Activated T-cell treated with anti-CD3 and anti-CD28 coated beads, Interleukin-2, amount 50 U/mL, for 72 hours (primary cell): Measurements from ENCODE around the gene RGS16. TPM values are rescaled to one million over a fixed set of nuclear protein-coding genes. Genes with fewer than 3 reads are reported as not detected.
"Not testable (repeated sequence)": the region's sequence is repeated elsewhere in the genome, so short reads cannot be mapped to it uniquely, and the experiment has no call there.

Source experiments
- ATAC-seq, 2 donors: fragments of 150-1000 bp; cut with Tn5 transposase; replicated peaks in 1 of 2; 2 replicates each; pipeline ENCODE4 v1.10.0; 2021; ENCODE audit warnings: moderate library complexity in 2 of 2, mild to moderate bottlenecking in 1 of 2
- DNase-seq, 2 donors: peaks; one replicate each; pipeline ENCODE4 v3.0.0; 2021 to 2022; ENCODE audit warnings: mixed read lengths in 1 of 2
- H3K27ac Mint-ChIP-seq: one replicate; pipeline ENCODE4 v1.8.0; 2022; ENCODE audit warnings: mild to moderate bottlenecking, moderate library complexity, mixed read lengths
- H3K27me3 Mint-ChIP-seq: one replicate; pipeline ENCODE4 v1.8.0; 2022; ENCODE audit warnings: low read depth, mixed read lengths
- H3K36me3 Mint-ChIP-seq, 2 donors: one replicate each; pipeline ENCODE4 v1.8.0; 2022; ENCODE audit warnings: mixed read lengths in 2 of 2, mild to moderate bottlenecking in 1 of 2; ENCODE audit not compliant: insufficient read depth in 2 of 2
- H3K4me1 Mint-ChIP-seq: one replicate; pipeline ENCODE4 v1.8.0; 2022; ENCODE audit warnings: low read depth, mixed read lengths
- H3K4me3 Mint-ChIP-seq, 2 donors: one replicate each; pipeline ENCODE4 v1.8.0; 2022; ENCODE audit warnings: mild to moderate bottlenecking in 2 of 2, mixed read lengths in 2 of 2, moderate library complexity in 2 of 2
- H3K9me3 Mint-ChIP-seq, 2 donors: one replicate each; pipeline ENCODE4 v1.8.0; 2022; ENCODE audit warnings: mixed read lengths in 2 of 2
- total RNA-seq, 2 donors: library from RNA; stranded (reverse); gene quantifications; one replicate each; pipeline ENCODE4 v1.2.3, GENCODE V29; 2022

Gene RGS16
- total RNA-seq, 2 donors from 2014 or later, result 73.3 to 79.4 TPM

- DNase-seq, result no peak
- H3K27me3 Mint-ChIP-seq, result peaks cover 45% of the 10 kb centered on the region
Observed at GRCh38 chr1:182635871-182636270, 31.7 kb upstream of the RGS16 start.

DNA sequence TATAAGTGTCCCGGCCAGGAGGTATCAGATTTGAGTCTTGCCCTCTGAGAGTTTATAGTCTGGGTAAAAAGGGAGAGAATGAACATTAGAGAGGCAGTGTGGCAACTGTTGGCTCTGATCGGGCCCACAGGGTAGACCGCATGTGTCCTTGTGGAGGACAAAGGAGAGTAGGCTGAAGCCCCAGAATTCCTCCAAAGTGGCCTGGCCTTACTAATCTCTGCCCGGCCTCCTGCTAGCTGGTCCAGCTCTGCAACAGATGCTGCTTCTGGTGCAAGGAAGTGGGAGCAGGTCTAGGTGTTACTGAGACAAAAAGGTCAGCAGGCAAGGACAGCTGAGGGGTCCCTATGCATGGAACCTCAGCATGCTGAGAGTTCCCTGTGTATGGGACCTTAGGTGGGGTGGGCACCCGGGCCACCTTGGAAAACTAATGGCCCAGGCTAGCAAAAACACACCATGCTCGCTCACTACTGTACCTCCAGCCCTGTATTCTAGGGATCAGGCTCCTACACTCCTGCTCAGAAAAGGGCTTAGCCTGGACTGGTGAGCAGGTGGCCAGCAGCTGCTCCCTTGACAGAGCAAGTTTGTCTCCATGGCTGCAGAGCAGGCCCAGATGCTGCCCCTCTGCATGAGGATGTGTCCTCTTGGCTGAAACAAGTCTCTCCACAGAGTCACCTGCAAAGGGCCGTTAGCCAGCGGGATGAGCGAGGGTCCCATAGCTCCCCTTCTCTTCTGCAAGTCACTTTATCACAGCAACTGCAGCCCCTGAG, 30.3 kb upstream of the RGS16 start:
- H3K4me1 Mint-ChIP-seq, result peaks cover 32% of the 10 kb centered on the region
- ATAC-seq (no peak), DNase-seq (no peak)
- H3K4me3 Mint-ChIP-seq, result no peak overlapping the region
- H3K9me3 Mint-ChIP-seq, result no peaks in the 10 kb centered on the region
- H3K36me3 Mint-ChIP-seq, result no peaks in the 10 kb centered on the region
- H3K27me3 Mint-ChIP-seq, result peaks cover 47% of the 10 kb centered on the region
- no peak overlapping the region for H3K27ac Mint-ChIP-seq

More at GRCh38 chr1:182635871-182636270, 31.7 kb upstream of the RGS16 start:
- H3K27ac Mint-ChIP-seq, result no peak overlapping the region
- no peak for ATAC-seq
- no peak overlapping the region for H3K4me3 Mint-ChIP-seq
- H3K9me3 Mint-ChIP-seq, result no peaks in the 10 kb centered on the region
- no peaks in the 10 kb centered on the region for H3K36me3 Mint-ChIP-seq
- peaks cover 18% of the 10 kb centered on the region for H3K4me1 Mint-ChIP-seq

- H3K36me3 Mint-ChIP-seq, result no peaks in the 10 kb centered on the region
Observed at GRCh38 chr1:182633657-182634281, 29.6 kb upstream of the RGS16 start.

DNA sequence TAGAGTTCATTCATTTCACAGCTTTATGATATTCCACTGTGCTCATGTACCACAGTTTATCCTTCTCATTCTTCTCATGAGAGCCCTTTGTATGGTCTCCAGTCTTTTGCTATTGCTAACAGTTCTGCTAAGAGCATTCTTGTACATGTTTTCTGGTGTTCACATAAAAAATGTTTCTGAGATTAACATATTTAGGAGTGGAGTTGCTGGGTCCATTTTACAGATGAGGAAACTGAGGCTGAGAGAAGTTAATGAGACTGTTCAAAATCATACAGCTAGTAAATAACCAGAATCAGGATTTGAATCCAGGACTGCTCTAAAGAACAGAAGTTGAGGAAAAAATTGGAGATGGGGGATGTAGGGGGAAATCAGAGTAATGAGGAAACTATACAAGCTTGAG, 28.8 kb upstream of the RGS16 start:
- peak overlapping the region; percentile 80 for H3K27ac Mint-ChIP-seq
- H3K4me1 Mint-ChIP-seq, result peaks cover 43% of the 10 kb centered on the region
- H3K27me3 Mint-ChIP-seq, result peaks cover 45% of the 10 kb centered on the region
- DNase-seq, result no peak
- no peaks in the 10 kb centered on the region for H3K9me3 Mint-ChIP-seq
- no peak for ATAC-seq
- no peaks in the 10 kb centered on the region for H3K36me3 Mint-ChIP-seq
- H3K4me3 Mint-ChIP-seq, result no peak overlapping the region

More at GRCh38 chr1:182633657-182634281, 29.6 kb upstream of the RGS16 start:
- peaks cover 47% of the 10 kb centered on the region for H3K27me3 Mint-ChIP-seq
- H3K9me3 Mint-ChIP-seq, result no peaks in the 10 kb centered on the region
- DNase-seq (no peak), ATAC-seq (no peak)
- H3K4me3 Mint-ChIP-seq, result no peak overlapping the region
- no peak overlapping the region for H3K27ac Mint-ChIP-seq
- peaks cover 40% of the 10 kb centered on the region for H3K4me1 Mint-ChIP-seq

DNA sequence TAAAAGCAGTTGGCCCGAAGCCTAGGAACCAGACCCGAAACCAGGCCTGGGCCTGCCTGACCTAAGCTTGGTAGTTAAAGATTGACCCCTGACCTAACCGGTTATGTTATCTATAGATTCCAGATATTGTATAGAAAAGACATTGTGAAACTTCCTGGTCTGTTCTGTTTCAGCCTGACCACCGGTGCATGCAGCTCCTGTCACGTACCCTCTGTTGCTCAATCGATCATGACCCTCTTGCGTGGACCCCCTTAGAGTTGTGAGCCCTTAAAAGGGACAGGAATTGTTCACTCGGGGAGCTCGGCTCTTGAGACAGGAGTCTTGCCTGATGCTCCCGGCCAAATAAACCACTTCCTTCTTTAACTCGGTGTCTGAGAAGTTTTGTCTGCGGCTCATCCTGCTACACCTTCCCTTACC, 28.3 kb upstream of the RGS16 start:
- not testable (repeated sequence) for H3K36me3 Mint-ChIP-seq, H3K27ac Mint-ChIP-seq, H3K9me3 Mint-ChIP-seq, DNase-seq, ATAC-seq
- Mint-ChIP-seq H3K4me1 (peaks cover 45% of the 10 kb centered on the region), H3K4me3 (peak overlapping the region; percentile 28 to 60), H3K27me3 (peaks cover 40% of the 10 kb centered on the region)

DNA sequence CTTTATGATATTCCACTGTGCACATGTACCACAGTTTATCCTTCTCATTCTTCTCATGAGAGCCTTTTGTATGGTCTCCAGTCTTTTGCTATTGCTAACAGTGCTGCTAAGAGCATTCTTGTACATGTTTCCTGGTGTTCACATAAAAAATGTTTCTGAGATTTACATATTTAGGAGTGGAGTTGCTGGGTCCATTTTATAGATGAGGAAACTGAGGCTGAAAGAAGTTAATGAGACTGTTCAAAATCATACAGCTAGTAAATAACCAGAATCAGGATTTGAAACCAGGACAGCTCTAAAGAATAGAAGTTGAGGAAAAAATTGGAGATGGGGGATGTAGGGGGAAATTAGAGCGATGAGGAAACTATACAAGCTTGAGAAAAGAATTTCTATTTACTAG, 27.8 kb upstream of the RGS16 start:
- H3K36me3 Mint-ChIP-seq, result no peaks in the 10 kb centered on the region
- no peak for DNase-seq
- H3K4me3 Mint-ChIP-seq, result peak overlapping the region in 1 of 2 donors; percentile 27
- no peaks in the 10 kb centered on the region for H3K9me3 Mint-ChIP-seq
- H3K27me3 Mint-ChIP-seq, result peaks cover 41% of the 10 kb centered on the region
- ATAC-seq, result no peak
- peaks cover 50% of the 10 kb centered on the region for H3K4me1 Mint-ChIP-seq
- H3K27ac Mint-ChIP-seq, result no peak overlapping the region

- Mint-ChIP-seq H3K4me3 (no peak overlapping the region), H3K9me3 (no peaks in the 10 kb centered on the region), H3K27ac (no peak overlapping the region), H3K36me3 (no peaks in the 10 kb centered on the region), H3K27me3 (peaks cover 45% of the 10 kb centered on the region), H3K4me1 (peaks cover 58% of the 10 kb centered on the region)
- DNase-seq (no peak), ATAC-seq (no peak)
Observed at GRCh38 chr1:182631053-182631677, 27.0 kb upstream of the RGS16 start.

DNA sequence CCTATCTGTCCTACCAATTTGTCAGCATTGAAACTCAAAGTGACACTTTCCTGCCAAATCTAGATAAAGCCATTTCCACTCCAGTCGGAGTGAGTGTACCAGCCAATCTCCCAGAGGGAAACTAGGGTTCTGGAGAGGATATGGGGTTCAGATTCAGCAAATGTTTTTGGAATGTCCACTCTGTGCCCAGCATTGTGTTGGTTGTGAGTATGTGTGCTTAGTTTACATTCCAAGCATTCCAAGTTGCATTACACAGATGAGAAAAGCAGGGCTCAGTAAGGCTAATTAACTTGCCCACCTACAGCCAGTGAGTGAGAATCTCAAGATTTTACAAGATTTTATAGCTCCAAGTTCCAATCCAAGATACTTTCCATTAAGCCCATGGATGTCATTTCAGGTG, 26.4 kb upstream of the RGS16 start:
- ATAC-seq (no peak), DNase-seq (no peak)
- H3K27me3 Mint-ChIP-seq, result peaks cover 45% of the 10 kb centered on the region
- H3K9me3 Mint-ChIP-seq, result no peaks in the 10 kb centered on the region
- H3K4me3 Mint-ChIP-seq, result peak overlapping the region; percentile 35 to 69
- H3K27ac Mint-ChIP-seq, result no peak overlapping the region
- H3K4me1 Mint-ChIP-seq, result peaks cover 64% of the 10 kb centered on the region
- no peaks in the 10 kb centered on the region for H3K36me3 Mint-ChIP-seq

DNA sequence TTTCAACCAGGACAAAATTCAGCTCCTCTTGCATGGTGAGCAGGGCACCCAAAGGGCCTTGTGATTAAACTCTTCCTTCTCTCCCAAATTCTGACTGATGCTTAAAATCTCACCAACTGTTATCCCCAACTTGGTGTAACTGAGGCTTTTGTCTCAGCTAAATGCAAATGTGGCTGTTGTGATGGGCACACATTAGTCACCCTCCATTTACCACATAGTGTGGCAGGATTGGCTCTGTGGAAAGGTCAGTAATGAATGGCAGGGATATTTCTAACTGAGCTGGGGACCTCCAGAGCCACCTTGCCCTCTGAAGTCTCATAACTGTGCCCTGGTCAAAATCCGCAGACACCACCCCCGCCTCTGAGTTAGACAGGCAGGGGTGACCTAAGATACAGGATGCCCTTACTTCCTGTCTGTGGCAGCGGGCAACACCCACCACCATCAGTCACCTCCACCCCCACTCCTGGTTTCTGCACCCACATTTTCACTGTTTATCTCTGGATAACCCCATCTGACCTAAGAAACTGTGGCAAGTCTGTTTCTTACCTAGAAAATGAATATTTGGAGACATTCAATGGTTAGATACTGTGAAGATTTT, 25.4 kb upstream of the RGS16 start:
- ATAC-seq (peak; percentile 94 to 96), DNase-seq (peak; percentile 82 to 89)
- Mint-ChIP-seq H3K36me3 (no peaks in the 10 kb centered on the region), H3K4me1 (peaks cover 74% of the 10 kb centered on the region), H3K27ac (peak overlapping the region; percentile 63), H3K27me3 (peaks cover 45% of the 10 kb centered on the region), H3K9me3 (no peaks in the 10 kb centered on the region), H3K4me3 (peak overlapping the region; percentile 49 to 69)

- Mint-ChIP-seq H3K36me3 (no peaks in the 10 kb centered on the region), H3K4me3 (peak overlapping the region; percentile 49 to 69), H3K27me3 (peaks cover 42% of the 10 kb centered on the region), H3K27ac (peak overlapping the region; percentile 63), H3K9me3 (no peaks in the 10 kb centered on the region), H3K4me1 (peaks cover 79% of the 10 kb centered on the region)
- ATAC-seq (no peak), DNase-seq (no peak)
Observed at GRCh38 chr1:182629080-182629479, 24.9 kb upstream of the RGS16 start.

DNA sequence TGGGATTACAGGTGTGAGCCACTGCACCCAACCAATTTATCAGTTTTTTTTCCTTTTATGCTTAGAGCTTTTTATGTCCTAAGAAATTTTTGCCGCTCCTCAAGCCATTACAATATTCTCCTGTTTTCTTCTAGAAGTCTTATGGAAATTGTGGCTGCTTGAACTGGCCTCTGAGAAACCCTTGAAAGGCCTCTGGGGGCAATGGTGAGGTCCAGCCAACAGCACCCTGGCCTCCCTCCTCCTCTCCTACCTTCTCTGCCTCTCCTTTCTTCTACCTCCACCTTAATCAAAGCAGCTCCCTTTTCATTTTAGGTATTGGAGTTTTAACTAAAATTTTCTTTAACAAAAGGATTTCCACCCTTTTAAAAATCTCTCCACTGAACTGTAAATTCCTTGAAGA, 24.5 kb upstream of the RGS16 start:
- Mint-ChIP-seq H3K9me3 (no peaks in the 10 kb centered on the region), H3K27me3 (peaks cover 38% of the 10 kb centered on the region), H3K4me1 (peaks cover 83% of the 10 kb centered on the region), H3K27ac (no peak overlapping the region), H3K4me3 (peak overlapping the region in 1 of 2 donors; percentile 69), H3K36me3 (no peaks in the 10 kb centered on the region)
- ATAC-seq, result no peak
- DNase-seq, result no peak

DNA sequence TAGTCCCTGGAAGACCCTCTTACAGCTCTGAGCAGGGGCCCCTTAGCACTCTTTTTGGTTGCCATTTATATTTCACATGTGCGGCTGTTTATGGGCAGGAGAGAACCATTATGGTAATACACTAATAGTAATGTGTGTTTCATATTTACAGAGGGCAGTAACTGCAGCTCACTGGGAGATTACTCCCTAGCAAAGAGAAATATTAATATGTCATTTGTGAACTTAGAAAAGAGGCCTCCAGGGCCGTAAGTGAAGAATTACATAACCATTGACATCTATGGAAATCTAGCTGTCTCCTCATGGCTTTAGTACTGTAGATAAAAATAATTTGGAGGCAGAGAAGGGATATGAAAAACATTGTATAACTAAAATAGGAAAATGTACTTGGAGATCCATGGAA, 23.4 kb upstream of the RGS16 start:
- H3K36me3 Mint-ChIP-seq, result no peaks in the 10 kb centered on the region
- H3K4me1 Mint-ChIP-seq, result peaks cover 88% of the 10 kb centered on the region
- H3K9me3 Mint-ChIP-seq, result no peaks in the 10 kb centered on the region
- DNase-seq (no peak), ATAC-seq (no peak)
- H3K27ac Mint-ChIP-seq, result no peak overlapping the region
- H3K4me3 Mint-ChIP-seq, result no peak overlapping the region
- peaks cover 27% of the 10 kb centered on the region for H3K27me3 Mint-ChIP-seq

DNA sequence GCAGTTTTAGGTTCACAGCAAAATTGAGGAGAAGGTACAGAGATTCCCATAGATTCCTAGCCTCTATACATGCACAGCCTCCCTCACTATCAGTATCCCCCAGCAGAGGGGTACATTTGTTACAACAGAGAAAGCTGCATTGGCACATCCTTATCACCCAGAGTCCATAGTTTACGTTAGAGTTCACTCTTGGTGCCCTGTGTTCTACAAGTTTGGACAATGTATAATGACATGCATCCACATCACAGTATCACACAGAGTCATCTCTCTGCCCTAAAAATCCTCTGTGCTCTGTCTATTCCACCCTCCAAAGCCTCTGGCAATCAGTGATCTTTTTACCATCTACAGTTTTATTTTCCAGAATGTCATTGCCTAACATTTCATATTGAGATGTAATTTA, 22.3 kb upstream of the RGS16 start:
- DNase-seq, result no peak

More for the DNA sequence above, 22.3 kb upstream of the RGS16 start:
- peaks cover 16% of the 10 kb centered on the region for H3K27me3 Mint-ChIP-seq
- H3K9me3 Mint-ChIP-seq, result no peaks in the 10 kb centered on the region
- H3K27ac Mint-ChIP-seq, result peak overlapping the region; percentile 27
- H3K36me3 Mint-ChIP-seq, result no peaks in the 10 kb centered on the region
- H3K4me1 Mint-ChIP-seq, result peaks cover 88% of the 10 kb centered on the region
- no peak for ATAC-seq
- H3K4me3 Mint-ChIP-seq, result peak overlapping the region in 1 of 2 donors; percentile 37
